ENCODE results near the gene MAPK4. TPM values are rescaled to one million over a fixed set of nuclear protein-coding genes. Genes with fewer than 3 reads are reported as not detected.

MAPK4 gene
- total and polyA plus RNA-seq, 10 of the 15 experiments (the other 5 are each of a cell fraction or from before 2014, with no cell fraction given), result 0.03 to 0.11 (median 0.06) TPM; not detected in 4

DNA sequence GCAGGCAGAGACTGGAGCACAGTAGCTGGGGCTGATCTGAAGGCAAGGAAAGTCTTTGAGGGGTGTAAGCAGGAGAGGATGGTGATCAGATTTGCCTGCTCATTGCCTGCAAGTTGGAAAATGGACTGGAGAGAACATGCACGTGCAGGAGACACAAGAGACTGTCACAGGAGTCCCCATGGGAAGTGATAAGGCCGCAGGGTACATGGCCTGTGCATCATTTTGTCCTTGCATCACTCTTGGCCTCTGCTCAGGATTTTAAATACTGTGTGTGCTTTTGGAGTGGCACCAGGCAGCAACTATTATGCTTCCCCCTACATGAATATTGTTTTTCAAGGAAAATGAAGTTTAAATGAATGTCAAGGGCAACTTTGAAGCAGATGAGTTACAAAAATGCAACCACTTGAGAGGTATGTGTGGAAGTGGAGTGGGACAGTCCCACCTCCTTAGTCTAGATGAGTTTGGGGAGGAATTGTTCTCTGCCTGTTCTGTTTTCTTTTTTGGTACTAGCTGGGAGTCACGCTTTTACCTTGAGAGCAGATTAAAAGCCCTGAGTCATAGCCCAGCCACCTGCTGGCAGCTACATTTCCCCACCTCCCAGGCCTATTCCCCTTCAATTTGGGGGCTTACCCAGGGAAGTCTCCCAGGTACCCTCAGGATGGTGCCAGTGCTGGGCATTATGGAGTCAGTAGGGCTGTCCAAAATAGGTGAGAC, 19.3 kb downstream of the MAPK4 start:
- no peak for ATAC-seq
- Histone ChIP-seq H3K27me3 (replicated peaks in 1 of 2; ENCODE audit: control insufficient read depth in 2 of 2, insufficient read depth in 2 of 2, low read length in 1 of 2) (no peaks in the 10 kb centered on the region), H3K9ac (ENCODE audit: control insufficient read depth, insufficient read depth, low read length) (no peak overlapping the region), H3K36me3 (ENCODE audit: control insufficient read depth in 2 of 2, insufficient read depth in 2 of 2, low read length in 1 of 2) (no peaks in the 10 kb centered on the region), H2AFZ (ENCODE audit: control insufficient read depth, low read depth, low read length) (no peak overlapping the region), H3K79me2 (ENCODE audit: control insufficient read depth, insufficient read depth, low read length) (no peaks in the 10 kb centered on the region), H3K4me1 (ENCODE audit: control insufficient read depth, insufficient read depth, low read length) (no peaks in the 10 kb centered on the region), H3K4me2 (ENCODE audit: control insufficient read depth, insufficient read depth) (no peak overlapping the region), H3K4me3 (no peak overlapping the region), H4K20me1 (ENCODE audit: control insufficient read depth, insufficient read depth) (no peaks in the 10 kb centered on the region), H3K9me3 (replicated peaks; ENCODE audit: control insufficient read depth, insufficient read depth, low read length) (no peaks in the 10 kb centered on the region), H3K27ac (ENCODE audit: control insufficient read depth, insufficient read depth) (no peak overlapping the region)
- ChIA-PET POLR2A (no interaction called here), SMC1A (ENCODE audit: uncharacterized antibody, unreplicated experiment) (no interaction called here), CTCF (no interaction called here), RAD21 (ENCODE audit: unreplicated experiment) (no interaction called here)
- DNase-seq (ENCODE audit: low read depth, low spot score), result no peak
- no TSS peak for BruUV-seq (replicated peaks)
- intact Hi-C loops (cut with micrococcal nuclease; ENCODE audit: unreplicated experiment) (no loop called here), in situ Hi-C loops (cut with MboI) (no loop called here)
- FAIRE-seq, result no peak
- WGBS (ENCODE audit: insufficient coverage, insufficient replicate concordance, low lambda C conversion rate, missing lambda C conversion rate), result 0% methylated on average over 3 of the region's 3 CpGs
- TF ChIP-seq MTA2 (IDR thresholded peaks at IDR 0.05; ENCODE audit: low read depth), result no peak
- TF ChIP-seq YY1 (IDR thresholded peaks at IDR 0.05; ENCODE audit: low read depth, low read length), result no peak
- no peak for TF ChIP-seq SRF (IDR thresholded peaks at IDR 0.05; ENCODE audit: low read depth in 2 of 2, low read length in 2 of 2)
- TF ChIP-seq STAT1 (conservative IDR thresholded peaks at IDR 0.05), result no peak
- no peak for TF ChIP-seq STAT3 (IDR thresholded peaks at IDR 0.05; ENCODE audit: low read depth, low read length)
- TF ChIP-seq SMAD1 (IDR thresholded peaks at IDR 0.05; ENCODE audit: low read depth, partially characterized antibody), result no peak
- no peak for TF ChIP-seq ATF2 (IDR thresholded peaks at IDR 0.05; ENCODE audit: low read length)
- no peak for TF ChIP-seq RFX5 (IDR thresholded peaks at IDR 0.05; ENCODE audit: low read depth, low read length)
- no peak for TF ChIP-seq ZSCAN29 (IDR thresholded peaks at IDR 0.05)
- TF ChIP-seq ZNF622 (IDR thresholded peaks at IDR 0.05), result no peak
- TF ChIP-seq, protein P1, sequence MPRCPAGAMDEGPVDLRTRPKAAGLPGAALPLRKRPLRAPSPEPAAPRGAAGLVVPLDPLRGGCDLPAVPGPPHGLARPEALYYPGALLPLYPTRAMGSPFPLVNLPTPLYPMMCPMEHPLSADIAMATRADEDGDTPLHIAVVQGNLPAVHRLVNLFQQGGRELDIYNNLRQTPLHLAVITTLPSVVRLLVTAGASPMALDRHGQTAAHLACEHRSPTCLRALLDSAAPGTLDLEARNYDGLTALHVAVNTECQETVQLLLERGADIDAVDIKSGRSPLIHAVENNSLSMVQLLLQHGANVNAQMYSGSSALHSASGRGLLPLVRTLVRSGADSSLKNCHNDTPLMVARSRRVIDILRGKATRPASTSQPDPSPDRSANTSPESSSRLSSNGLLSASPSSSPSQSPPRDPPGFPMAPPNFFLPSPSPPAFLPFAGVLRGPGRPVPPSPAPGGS (IDR thresholded peaks at IDR 0.05; ENCODE audit: borderline replicate concordance, insufficient read depth, low read depth, low read length, poor library complexity, severe bottlenecking), result no peak
- TF ChIP-seq PML (IDR thresholded peaks at IDR 0.05; ENCODE audit: low read length), result no peak
- TF ChIP-seq MEF2A (IDR thresholded peaks at IDR 0.05; ENCODE audit: insufficient read depth, low read depth, low read length), result no peak
- no peak for TF ChIP-seq REST (IDR thresholded peaks at IDR 0.05; ENCODE audit: low read depth, low read length)
- no peak for TF ChIP-seq ZNF274 (IDR thresholded peaks at IDR 0.05; ENCODE audit: insufficient read depth, insufficient read length)
- no peak for TF ChIP-seq SIN3A (IDR thresholded peaks at IDR 0.05; ENCODE audit: low read depth, low read length)
- TF ChIP-seq SIX5 (IDR thresholded peaks at IDR 0.05; ENCODE audit: low read depth, low read length, severe bottlenecking), result no peak

Data from GM12878 (cell line).